Right lobe of liver (tissue), 4 donors: Measurements from ENCODE around the gene KRT36.

ENCODE experiments used
- POLR2A ChIP-seq: fragments of 450-650 bp; IDR thresholded peaks from one replicate; pipeline ENCODE4 v1.6.1; 2017; ENCODE audit warnings: antibody characterized with exemption, mild to moderate bottlenecking
- TF ChIP-seq, protein P1 (sequence below), 4 donors: fragments of 200-600 bp in 3 of 4; fragments of 450-650 bp in 1 of 4; IDR thresholded peaks; one replicate each; pipeline versions ENCODE4 v1.5.1 to v1.8.0; 2016 to 2022; ENCODE audit warnings: antibody characterized with exemption in 4 of 4, mild to moderate bottlenecking in 2 of 4
- donor health status: DM: no; HTN: no; CAD: no.
- donor health status: DM: no; HTN: no; CAD: no.
- donor health status: DM: no; HTN: yes; CAD: no.

DNA sequence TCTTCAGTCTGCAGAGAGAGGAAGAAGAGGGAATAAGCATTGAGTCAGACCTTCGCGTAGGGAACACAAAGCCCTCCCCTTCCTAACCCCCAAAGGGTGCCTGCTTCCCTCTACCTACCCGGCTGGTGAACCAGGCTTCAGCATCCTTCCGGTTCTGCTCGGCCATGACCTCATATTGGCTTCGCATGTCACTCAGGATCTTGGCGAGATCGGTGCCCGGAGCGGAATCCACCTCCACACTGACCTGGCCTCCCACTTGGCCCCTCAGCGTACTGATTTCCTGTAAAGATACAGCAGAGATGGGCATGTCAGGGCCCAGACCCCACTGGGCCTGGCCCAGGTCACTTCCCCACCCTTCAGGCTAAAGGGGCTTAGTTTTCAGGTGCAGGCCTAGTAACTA, 34.6 kb upstream of the KRT36 start:
- TF ChIP-seq, protein P1, sequence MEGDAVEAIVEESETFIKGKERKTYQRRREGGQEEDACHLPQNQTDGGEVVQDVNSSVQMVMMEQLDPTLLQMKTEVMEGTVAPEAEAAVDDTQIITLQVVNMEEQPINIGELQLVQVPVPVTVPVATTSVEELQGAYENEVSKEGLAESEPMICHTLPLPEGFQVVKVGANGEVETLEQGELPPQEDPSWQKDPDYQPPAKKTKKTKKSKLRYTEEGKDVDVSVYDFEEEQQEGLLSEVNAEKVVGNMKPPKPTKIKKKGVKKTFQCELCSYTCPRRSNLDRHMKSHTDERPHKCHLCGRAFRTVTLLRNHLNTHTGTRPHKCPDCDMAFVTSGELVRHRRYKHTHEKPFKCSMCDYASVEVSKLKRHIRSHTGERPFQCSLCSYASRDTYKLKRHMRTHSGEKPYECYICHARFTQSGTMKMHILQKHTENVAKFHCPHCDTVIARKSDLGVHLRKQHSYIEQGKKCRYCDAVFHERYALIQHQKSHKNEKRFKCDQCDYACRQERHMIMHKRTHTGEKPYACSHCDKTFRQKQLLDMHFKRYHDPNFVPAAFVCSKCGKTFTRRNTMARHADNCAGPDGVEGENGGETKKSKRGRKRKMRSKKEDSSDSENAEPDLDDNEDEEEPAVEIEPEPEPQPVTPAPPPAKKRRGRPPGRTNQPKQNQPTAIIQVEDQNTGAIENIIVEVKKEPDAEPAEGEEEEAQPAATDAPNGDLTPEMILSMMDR (IDR thresholded peaks at IDR 0.05): no peak
- no peak for TF ChIP-seq POLR2A
